Common myeloid progenitor, CD34-positive (primary cell): Measurements from ENCODE around the gene APLF.

ENCODE experiments used
- CTCF ChIA-PET: fragments of 350-600 bp; sonication (Branson Sonifier 250); formaldehyde crosslinking; loops from one replicate; lab custom pipeline; 2021; ENCODE audit warnings: antibody characterized with exemption; lab: Charles Lee
- POLR2A ChIA-PET: fragments of 350-600 bp; sonication (Branson Sonifier 250); formaldehyde crosslinking; loops from one replicate; lab custom pipeline; 2021; ENCODE audit warnings: antibody characterized with exemption; lab: Charles Lee
- DNase-seq, 3 donors: peaks; one replicate each; pipeline versions ENCODE4 v3.0.0 to v3.0.0-alpha.2; 2013
- H3K27ac ChIP-seq, 2 experiments: 1 replicate in 1 of 2; 2 replicates in 1 of 2; pipeline ENCODE4 v1.7.0; 2013; ENCODE audit warnings: inconsistent platforms in 2 of 2, low read length in 2 of 2, mild to moderate bottlenecking in 2 of 2, low read depth in 1 of 2, moderate library complexity in 1 of 2; ENCODE audit not compliant: severe bottlenecking in 2 of 2, insufficient read depth in 1 of 2, poor library complexity in 1 of 2
- H3K27me3 ChIP-seq, 5 experiments: replicated peaks in 2 of 5; 1 replicate in 3 of 5; 2 replicates in 2 of 5; pipeline versions ENCODE4 v1.6.1 to v1.7.0; 2013; ENCODE audit warnings: low read length in 4 of 5, mild to moderate bottlenecking in 2 of 5, moderate library complexity in 2 of 5, inconsistent platforms in 1 of 5; ENCODE audit not compliant: insufficient read depth in 5 of 5, control insufficient read depth in 4 of 5
- H3K36me3 ChIP-seq, 4 experiments: 1 replicate in 2 of 4; 2 replicates in 2 of 4; pipeline versions ENCODE4 v1.6.1 to v1.7.0; 2013; ENCODE audit warnings: low read length in 3 of 4, control low read depth in 1 of 4, mild to moderate bottlenecking in 1 of 4; ENCODE audit not compliant: control insufficient read depth in 4 of 4, insufficient read depth in 4 of 4
- H3K4me1 ChIP-seq, 4 experiments: 1 replicate in 3 of 4; 2 replicates in 1 of 4; pipeline versions ENCODE4 v1.6.1 to v1.7.1; 2013; ENCODE audit warnings: low read length in 3 of 4, mild to moderate bottlenecking in 3 of 4, control low read depth in 1 of 4, inconsistent platforms in 1 of 4, moderate library complexity in 1 of 4; ENCODE audit not compliant: control insufficient read depth in 4 of 4, insufficient read depth in 4 of 4; ENCODE audit errors: control extremely low read depth in 1 of 4
- H3K4me3 ChIP-seq, 7 experiments: 1 replicate in 4 of 7; 2 replicates in 3 of 7; pipeline versions ENCODE4 v1.5.1 to v1.7.0; 2013; ENCODE audit warnings: mild to moderate bottlenecking in 7 of 7, low read length in 6 of 7, moderate library complexity in 6 of 7, inconsistent platforms in 2 of 7, low read depth in 2 of 7, control low read depth in 1 of 7; ENCODE audit not compliant: insufficient read depth in 4 of 7, control insufficient read depth in 1 of 7; ENCODE audit errors: extremely low read depth in 1 of 7
- H3K9me3 ChIP-seq, 5 experiments: 1 replicate in 4 of 5; 2 replicates in 1 of 5; pipeline versions ENCODE4 v1.6.1 to v1.7.1; 2013; ENCODE audit warnings: low read length in 4 of 5, mild to moderate bottlenecking in 2 of 5, inconsistent platforms in 1 of 5, low read depth in 1 of 5, moderate library complexity in 1 of 5; ENCODE audit not compliant: control insufficient read depth in 4 of 5, insufficient read depth in 2 of 5; ENCODE audit errors: control extremely low read depth in 1 of 5
- WGBS: methylation state at CpG from one replicate; pipeline ENCODE4 v1.1.5; 2013; ENCODE audit not compliant: insufficient coverage; 5-methylcytosine and 5-hydroxymethylcytosine counted together

The APLF gene

GRCh38 chr2:68607837-68608236 is 140.5 kb downstream of the APLF start:
- Histone ChIP-seq H3K36me3 (no peaks in the 10 kb centered on the region), H3K4me1 (no peaks in the 10 kb centered on the region), H3K27ac (no peak overlapping the region), H3K27me3 (no peaks in the 10 kb centered on the region), H3K4me3 (no peak overlapping the region), H3K9me3 (peaks cover 4 to 11% (median 7%) of the 10 kb centered on the region in 5 experiments)
- ChIA-PET CTCF (interaction anchor here (1.2 kb wide), 1 partner anchor 13 kb away, joined by 3 read pairs; no protein-coding TSS in a partner anchor), POLR2A (no interaction called here)
- DNase-seq: no peak

GRCh38 chr2:68612765-68613519 is 145.6 kb downstream of the APLF start:
- DNase-seq: no peak
- Histone ChIP-seq H3K36me3 (no peaks in the 10 kb centered on the region), H3K27ac (no peak overlapping the region), H3K4me1 (no peaks in the 10 kb centered on the region), H3K4me3 (no peak overlapping the region), H3K27me3 (no peaks in the 10 kb centered on the region), H3K9me3 (peaks cover 0 to 8% (median 4%) of the 10 kb centered on the region in 5 experiments)
- 98% methylated on average over 5 of the region's 5 CpGs for WGBS
- ChIA-PET POLR2A (no interaction called here), CTCF (no interaction called here)

- CTCF ChIA-PET: no interaction called here
Measured at GRCh38 chr2:68620772-68621171, 153.4 kb downstream of the APLF start.

GRCh38 chr2:68623820-68624219 is 156.4 kb downstream of the APLF start:
- Histone ChIP-seq H3K27ac (no peak overlapping the region), H3K4me1 (no peaks in the 10 kb centered on the region), H3K27me3 (no peaks in the 10 kb centered on the region), H3K36me3 (no peaks in the 10 kb centered on the region), H3K9me3 (peaks cover 3 to 15% (median 6%) of the 10 kb centered on the region in 5 experiments), H3K4me3 (no peak overlapping the region)
- POLR2A ChIA-PET: no interaction called here
- 100% methylated on average over 3 of the region's 6 CpGs for WGBS
- no peak for DNase-seq
- CTCF ChIA-PET: no interaction called here

More at GRCh38 chr2:68620772-68621171, 153.4 kb downstream of the APLF start:
- no peaks in the 10 kb centered on the region for H3K36me3 ChIP-seq
- no peaks in the 10 kb centered on the region for H3K27me3 ChIP-seq
- H3K4me1 ChIP-seq: no peaks in the 10 kb centered on the region
- no peak overlapping the region for H3K4me3 ChIP-seq
- POLR2A ChIA-PET: no interaction called here
- H3K9me3 ChIP-seq: peaks cover 3 to 12% (median 6%) of the 10 kb centered on the region in 5 experiments
- H3K27ac ChIP-seq: no peak overlapping the region
- no peak for DNase-seq

GRCh38 chr2:68627615-68628014 is 160.2 kb downstream of the APLF start:
- no peak overlapping the region for H3K27ac ChIP-seq
- no peak overlapping the region for H3K4me3 ChIP-seq
- no peak for DNase-seq
- no peaks in the 10 kb centered on the region for H3K36me3 ChIP-seq
- peaks cover 2 to 9% (median 3%) of the 10 kb centered on the region in 5 experiments for H3K9me3 ChIP-seq
- no peaks in the 10 kb centered on the region for H3K27me3 ChIP-seq
- POLR2A ChIA-PET: no interaction called here
- CTCF ChIA-PET: interaction anchor here (0.9 to 1.2 kb wide), 2 partner anchors 41 to 83 kb away, joined by 3 read pairs; no protein-coding TSS in a partner anchor
- H3K4me1 ChIP-seq: no peaks in the 10 kb centered on the region
- whole genome bisulfite sequencing: 100% methylated on average over 2 of the region's 3 CpGs
